GM21367 (cell line): ENCODE results near the gene RAB36.

Experiments used
- ATAC-seq: cut with Tn5 transposase; IDR thresholded peaks from one replicate; pipeline ENCODE4 v1.9.1; 2021; ENCODE audit not compliant: unreplicated experiment

The RAB36 gene

DNA sequence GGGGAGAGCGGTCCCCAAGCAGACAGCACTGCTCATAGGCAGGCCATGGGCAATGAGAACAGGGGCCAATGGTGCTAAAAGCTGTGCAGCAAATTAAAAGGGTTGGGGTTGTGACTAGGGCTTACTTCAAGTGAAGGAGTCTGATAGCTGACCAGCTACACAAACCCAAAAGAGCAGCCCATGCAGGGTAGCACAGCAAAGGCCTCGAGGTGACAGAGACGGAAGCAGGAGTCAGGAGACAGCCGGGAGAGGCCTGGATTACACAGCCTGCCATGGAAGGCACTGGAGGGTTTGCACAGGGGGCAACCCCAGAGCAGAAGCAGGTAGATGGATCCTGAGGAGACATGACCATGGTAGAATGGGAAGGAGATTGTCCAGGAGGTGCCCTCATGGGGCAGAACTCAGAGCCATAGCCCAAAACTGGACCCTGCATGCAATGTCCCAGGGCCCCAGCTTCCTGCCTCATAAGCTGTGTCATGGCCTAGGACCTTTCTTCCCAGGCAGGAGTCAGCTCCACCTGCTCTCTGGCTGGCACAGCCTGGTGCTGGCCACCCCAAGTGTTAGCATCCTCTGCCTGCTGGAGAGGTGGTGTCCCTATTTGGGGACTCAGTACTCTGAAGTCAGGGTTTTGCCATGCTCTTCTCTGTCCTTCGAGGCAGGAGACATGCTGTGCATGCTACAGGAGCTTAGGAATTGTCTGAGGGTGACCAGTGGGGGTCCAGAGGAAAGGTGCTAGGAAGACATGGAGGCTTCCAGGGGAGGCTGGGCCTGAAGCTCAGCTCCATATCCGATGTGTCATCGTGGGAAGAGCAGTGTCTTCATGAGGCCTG lies 36.8 kb upstream of the RAB36 start:
- no peak for ATAC-seq

DNA sequence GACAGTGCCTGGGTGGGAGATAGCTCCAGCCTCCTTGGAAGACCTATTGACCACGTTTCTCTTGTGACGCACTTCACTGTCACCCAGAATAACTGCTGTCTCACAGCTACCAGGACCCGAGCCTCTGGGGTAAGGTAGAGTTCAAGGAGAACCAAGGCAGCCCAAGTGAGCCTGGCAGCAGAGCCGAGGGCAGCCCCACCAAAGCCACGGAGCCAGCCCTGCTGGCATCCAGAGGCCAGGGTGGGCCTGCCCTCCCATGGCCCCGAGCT lies 36.3 kb upstream of the RAB36 start:
- ATAC-seq = no peak

DNA sequence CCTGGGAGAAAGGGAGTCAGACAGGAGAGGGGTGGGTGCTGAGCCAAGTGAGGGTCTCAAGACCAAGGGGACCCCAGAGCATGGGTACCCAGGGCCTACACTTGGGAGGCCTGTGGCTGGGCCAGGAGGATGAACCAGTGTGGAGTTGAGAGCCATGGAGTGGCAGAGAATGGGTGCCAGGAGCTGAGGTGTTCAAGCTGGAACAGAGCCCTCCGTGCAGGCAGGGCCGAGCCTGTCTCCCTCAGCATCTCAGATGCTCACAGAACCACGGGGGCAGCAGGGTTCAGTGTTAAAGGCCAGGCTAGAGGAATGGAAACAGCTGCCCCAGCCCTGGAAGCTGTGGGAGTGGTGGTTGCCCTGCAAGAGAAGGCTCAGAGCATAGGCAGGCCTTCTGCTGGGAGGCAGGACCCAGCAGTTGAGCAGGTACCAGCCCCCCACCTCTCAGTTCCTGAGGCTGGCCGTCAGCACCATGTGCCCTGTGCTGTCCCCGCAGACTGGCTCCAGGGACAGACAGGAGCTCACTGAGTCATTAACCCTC lies 35.8 kb upstream of the RAB36 start:
- ATAC-seq = no peak

DNA sequence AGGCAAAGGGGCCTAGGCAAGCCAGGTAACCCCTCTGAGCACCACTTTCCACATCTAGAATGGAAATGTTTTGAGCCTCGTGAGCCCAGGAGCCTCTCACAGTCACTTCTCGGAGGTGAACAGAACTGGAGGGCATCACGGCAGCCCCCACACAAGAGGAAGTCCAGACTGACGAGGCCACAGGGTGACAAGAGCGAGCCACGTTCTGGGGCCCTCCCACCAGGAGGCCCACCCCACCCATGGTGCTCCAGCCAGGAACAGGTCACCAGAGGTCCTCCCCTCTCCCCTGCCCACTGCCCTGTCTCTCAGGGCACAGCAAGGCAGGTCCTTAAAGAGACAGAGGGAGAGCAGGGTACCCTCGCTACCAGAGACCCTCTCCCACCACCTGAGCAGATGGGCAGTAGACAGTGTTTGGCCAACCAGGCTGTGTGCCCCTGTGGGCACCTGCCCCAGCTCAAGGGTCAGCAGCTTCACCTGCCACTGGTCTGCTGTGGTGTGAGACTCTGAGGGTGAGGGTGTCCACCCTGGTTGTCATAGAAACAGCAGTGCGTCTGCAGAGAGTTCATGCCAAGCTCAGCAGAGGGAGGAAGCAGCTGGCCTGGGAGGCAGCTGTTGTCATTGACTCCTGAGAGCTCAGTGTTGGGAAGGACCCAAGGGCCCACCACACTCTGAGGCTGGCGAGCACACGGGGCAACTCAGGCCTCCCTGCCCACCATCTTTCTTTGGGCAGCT lies 34.9 kb upstream of the RAB36 start:
- no peak for ATAC-seq

DNA sequence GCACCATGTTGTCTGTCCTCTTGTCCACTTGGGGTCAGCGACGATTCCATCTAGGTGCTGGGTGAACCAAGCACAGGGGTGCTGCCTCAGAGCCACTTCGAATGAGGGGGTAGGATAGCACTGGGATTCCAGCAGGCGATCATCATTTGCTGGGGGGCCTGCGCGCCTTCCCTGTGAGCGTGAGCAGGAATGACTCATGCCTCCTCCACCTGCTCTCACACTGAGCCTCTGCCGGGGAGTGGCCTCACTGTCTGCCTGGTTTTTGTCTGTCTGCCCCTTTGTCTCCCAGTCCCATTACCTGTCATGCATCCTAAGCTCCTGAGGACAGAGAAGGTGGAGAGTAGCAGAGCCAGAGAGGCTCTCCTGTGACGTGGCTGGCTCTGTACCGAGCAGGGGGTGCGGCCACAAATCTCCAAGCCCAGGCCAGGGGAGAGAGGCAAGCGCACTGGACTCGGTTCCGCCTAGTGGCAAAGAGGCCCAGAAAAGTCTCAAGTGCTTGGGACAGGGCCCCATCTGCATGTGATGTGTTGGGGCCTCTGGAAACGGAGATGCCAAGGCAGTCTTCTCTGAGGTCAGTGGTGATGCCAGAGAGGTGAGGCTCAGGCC lies 34.3 kb upstream of the RAB36 start:
- no peak for ATAC-seq

DNA sequence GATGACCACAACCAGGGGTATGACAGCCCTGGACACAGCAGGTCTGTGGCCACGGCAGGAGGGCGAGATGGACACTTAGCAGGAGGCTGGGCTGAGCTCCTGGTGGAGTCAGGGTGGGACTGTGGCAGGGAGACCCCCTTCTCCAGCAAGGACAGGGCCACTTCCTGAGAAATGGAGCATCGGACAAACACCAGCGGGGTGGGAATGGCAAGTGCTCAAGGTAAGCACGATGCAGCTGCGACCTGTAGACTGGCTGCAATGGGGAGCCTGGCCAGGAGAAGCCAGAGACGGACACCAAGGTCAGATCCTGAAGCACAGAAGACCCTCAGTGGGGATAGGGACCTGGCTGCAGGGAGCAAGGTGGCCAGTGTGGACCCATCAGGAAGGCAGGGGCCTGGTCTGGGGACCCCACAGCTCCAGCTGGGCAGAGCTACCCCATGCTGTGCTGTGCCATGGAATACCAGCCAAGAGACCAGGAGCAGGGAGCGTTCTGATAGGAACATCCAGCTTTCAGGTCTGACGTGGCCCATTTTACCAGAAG lies 32.7 kb upstream of the RAB36 start:
- no peak for ATAC-seq

DNA sequence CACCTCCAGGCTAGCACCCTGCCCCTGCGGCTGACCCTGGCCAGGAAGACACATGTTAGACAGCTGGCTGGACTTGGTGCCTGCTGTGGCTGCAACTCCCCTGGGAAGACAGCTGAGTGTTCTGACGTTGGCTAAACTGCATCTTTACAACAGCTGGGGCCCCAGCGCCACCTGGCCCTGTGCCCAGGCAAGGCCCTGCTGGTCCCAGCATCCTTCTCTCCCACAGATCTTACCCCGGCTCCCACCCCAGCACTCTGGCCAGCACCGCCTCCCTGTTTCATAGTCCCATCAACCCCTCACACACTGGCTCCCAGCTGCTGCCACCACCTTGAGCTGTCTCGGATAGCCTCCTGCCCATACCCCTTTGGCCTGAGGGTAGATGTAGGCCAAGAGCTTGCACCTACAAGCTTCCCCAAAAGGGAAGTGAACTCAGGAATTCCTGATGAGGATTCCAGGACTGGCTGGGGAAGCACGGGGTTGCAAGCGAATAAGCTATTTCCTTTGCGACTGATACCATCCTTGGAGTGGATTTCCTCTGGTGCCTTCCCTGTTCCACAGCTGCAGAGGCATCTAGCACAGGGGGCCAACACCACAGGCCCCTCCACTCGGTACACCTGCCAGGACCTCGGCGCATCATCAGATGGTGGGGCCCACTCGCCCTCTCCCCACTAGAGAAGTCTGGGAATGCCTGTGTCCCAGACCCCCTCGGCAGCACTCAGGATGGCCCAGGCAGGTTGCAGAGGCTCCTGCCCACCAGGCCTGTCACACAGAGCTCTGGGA lies 32.0 kb upstream of the RAB36 start:
- no peak for ATAC-seq

DNA sequence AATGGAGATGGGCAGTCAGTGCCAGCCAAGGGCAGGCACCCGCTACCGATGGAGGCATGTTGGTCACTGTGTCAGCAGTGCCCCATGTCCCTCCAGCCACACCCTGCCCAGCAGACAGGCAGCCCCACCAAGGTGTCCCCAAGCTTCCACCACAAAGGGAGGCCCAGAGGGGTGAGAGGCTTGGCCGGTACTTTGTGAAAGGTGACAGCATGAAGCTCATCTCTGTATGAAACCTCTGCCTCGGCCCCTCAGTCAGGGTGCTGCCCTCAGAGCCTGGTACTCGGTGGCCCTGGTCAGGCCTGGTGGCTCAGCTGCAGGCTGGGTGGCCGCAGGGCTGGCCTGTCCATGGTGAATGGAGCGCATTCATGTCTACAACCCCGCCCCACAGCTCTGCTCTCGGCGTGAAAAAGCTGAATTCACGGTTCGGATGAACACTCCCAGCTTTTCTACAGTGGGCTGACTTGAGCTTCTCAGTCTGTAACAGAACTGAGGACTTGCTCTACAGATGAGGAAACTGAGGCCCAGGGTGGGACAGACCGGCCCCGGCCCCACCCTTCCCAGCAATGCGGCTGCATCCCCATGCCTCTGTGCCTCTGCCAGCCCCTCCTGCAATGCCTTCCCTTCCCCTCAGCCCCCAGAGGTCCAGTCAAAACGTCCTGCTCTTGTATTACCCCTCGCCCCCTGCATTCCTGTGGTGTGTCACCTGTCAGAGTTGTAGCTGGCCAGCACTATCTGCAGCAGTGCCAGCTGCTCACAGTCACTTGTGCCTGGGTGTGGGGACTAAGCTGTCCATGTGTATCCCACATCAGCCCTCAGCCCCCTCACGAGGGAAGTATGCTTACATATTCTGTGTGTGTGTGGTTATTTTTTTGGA lies 31.2 kb upstream of the RAB36 start:
- ATAC-seq = no peak

DNA sequence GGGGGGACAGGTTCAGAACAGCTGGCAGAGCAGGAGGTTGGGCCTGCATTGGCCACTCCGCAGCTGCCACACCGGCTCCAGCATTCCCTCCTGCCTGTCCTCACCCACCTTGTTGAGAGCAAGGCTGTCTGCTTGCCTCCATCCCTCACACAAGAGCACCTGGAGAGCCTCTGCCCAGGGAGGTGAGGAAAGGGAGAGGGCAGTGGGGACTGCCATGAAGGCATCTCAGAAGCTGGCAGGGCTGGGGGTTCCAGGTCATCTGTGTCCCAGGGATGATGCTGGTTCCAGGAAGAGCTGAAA lies 30.6 kb upstream of the RAB36 start:
- ATAC-seq = no peak

DNA sequence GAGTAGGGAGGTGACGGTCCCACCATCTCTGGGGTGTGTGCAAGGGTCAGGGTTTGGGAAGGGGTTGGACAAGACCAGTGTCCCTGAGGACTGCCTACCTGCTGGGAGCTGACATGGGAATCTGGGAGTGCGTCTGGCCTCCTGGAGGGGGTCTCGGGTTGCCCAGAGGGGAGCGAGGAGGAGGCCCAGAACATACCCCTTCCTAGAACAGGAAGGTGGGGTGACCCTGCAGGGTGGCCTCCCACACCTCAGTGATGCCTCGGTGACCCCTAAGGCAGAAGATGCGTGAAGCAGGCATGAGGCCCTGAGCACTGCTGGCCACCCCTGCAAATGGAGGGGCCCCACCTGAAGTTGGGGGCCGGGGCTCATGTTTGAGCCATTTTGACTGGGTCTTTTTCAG lies 29.9 kb upstream of the RAB36 start:
- ATAC-seq = no peak

DNA sequence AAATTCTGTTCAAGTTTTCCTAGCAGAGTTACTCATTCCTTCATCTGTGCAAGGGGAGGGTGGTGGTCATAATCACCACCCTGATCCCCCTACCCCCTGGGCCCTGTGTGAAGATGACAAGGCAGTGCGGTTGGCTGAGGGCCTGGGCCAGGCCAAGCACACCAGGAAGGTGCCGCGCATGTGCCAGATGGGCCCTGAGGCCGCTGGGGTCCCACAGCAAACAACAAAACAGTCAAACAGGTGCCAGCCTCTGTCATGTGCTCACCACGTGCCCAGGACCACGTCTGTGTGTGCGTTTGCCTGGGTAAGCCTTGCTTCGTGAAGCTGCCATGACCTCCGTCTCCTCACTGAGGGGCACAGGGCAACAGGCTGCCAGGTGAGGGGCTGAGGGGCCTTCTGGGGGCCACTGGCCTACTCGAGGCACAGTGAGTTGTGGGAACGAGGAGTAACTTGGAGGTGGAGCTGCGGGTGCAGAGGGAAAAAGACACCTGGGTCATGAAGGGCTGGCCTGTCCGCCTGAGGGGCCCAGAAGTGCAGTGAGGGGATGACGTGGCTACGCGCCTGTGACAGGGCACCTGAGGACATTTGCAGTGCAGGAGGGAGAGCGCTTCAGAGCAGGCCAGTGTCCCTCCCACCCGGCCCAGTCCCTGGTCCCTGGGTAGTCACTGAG lies 29.3 kb upstream of the RAB36 start:
- ATAC-seq = no peak

DNA sequence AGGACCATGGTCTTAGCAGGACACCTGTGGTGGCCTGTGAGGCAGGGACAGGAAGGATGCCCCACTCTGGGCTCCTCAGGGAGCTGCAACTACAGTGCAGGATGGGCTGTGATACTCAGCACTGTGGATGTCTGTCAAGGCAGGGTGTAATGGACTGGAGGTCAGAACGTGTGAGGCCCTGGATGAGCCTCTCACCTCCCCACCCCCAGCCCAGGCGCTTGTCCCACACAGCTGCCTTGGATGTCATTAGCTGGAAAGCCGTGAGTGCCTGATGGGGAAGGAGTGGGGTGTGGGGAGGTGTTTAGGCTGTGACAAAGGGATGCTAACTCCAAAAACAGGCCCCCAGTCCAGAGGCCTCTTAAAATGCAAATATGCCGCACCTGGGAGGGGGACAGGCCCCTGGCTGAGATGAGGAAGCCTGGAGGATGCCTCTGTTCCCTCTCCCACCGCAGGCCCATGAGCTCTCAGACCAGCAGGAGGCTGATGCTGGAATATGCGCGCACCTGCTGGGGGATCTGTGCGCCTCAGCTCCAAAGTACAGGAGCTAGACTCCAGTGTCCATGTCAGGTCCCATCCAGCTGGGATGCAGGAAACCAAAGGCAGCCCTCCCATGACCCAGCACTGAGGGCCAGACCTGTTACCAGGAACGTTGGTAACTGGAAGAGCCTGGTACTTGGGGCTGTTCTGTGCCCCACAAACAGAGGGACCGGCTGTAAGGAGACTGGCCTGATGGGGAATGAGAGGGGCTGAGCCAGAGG lies 28.6 kb upstream of the RAB36 start:
- ATAC-seq = no peak

DNA sequence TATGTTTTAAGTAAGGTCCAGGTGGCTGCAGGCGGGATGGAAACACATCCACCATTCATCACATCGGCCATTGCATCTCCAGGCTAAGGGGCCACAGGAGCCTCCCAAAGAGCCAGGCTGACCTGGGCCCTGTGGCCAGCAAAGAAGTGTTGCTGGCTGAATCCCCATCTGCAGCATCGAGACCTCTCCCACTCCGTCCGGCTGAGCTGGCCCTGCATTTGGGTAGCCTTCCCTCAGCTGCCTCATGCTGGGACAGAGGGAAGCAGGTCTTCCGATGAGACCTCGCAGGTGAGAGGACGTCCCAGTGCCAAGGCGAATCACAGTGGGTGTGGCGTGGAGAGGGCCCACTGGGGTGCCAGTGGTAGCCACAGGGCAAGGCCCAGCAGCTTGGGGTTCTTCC lies 28.0 kb upstream of the RAB36 start:
- no peak for ATAC-seq

DNA sequence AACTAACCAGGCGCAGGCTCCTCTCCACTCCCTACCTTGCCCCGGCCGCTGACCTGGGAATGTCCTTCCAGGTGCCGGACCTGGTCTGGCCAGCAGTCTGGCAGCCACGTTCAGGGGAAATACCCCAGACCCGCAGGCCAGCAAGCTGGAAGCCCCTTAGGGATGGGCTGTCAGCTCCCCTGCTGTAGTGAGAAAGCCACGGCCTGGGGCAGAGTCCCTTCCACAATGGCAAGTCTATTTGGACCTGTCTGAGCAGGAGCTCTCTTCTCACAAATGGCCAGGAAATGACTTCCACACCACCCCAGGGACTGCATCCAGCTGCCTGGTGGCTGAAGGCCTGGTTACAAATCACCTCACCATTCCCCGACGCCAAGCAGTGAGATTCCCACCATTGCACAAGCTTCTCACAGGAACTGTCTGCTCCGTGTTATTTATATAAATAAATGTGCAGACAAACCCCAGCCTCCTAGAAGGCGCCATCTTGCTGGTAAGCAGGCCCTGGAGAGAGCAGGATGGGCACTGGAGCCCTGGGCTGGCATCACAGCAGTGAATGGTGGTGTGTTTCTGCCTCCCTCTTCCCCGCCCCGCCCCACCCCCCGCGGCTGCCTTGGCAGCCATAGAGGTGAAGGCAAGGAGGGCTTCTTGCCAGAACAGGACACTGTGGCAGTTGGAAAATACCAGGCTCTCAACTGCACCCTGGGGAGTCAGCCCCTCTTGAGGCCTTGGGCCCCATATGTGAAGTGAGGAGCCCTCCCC lies 27.2 kb upstream of the RAB36 start:
- ATAC-seq = no peak

DNA sequence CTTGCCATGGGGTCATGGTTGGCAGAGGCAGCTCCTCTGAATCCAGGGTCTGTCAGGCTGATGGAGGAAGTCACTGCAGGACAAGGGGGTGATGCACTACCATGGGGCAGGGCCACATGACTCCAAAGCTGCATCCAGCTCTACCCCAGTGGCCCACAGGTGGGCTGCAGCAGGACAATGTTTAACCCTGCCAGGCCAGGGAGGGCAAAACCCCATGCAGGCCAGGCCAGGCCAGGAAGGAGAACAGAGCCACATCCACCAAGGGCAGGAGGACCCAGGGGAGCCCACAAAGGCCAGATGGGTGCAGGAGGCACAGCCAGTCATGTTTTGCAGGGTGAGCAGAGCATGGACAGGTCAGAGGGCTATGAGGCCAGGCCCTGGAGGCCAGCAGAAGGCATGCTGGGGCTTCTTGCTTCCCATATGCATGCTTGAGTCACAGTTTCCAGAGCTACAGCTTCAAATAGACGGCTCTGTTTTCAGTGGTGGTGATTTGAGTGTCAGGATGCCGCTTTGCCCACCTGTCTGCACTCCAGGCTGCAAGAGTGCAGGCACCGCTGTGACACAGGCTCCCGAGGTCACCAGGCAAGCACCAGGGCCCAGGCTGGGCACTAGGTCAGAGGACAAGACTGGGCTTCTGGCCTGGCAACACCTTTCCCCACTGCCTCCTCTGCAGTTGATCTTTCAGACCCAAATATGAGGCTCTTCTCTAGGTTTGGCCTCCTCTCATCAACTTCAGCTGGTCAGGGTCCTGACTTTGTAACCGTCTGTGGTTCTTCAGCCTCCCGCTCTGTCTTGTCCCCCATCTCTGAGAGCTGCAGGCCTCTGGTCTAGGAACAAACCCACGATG lies 26.4 kb upstream of the RAB36 start:
- ATAC-seq = no peak

DNA sequence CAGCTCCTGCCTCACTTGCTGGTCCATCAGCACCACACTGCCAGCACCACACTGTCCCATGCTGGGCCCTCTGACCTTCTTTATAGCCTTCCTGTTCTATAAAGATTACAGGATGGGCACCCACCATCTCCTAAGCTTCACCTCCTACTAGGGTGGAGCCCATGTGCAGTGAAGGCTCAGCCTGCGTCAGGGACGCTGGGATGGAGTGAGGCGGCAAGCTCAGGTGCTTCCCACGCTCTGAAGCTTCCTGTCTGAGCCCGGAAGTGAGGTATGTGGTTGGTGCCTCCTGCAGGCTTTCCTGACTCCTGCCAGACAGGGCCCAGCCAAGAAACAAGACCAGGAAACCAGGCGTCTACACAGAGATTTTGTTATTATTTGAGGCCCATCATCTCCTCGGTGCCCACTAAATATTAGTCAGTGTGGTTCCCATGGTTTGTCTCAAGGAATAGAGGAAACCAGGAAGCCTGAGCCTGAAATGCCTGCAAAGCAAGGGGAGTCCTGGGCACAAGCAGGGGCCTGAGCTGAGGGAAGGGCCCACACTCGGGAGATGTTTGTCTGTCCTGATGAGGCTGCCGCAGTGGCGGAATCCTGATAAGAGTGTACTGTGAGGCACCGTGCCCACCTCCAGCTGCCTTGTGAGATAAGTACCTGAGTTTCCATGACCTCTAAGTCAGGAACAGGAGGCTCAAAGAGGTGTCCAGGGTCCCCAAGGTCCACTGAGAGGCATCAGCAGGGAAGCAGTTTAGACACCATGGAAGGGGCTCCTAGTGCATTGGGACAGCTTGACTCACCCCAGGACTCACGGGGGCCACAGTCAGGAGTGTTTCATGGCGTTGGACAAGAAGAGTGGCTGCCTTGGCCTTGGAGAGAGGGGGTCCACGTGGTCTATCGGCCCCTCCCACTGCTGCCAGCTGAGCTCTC lies 25.5 kb upstream of the RAB36 start:
- ATAC-seq = no peak
